Liver (tissue), 3 donors: Measurements from ENCODE around the gene CEP135.

ENCODE experiments used
- CTCF ChIP-seq: fragments of 150-350 bp; IDR thresholded peaks from 2 replicates; pipeline ENCODE4 v1.5.1; 2017; ENCODE audit warnings: improper control_type of control experiment, low read depth, low read length; ENCODE audit not compliant: missing input control
- FOXA1 ChIP-seq: IDR thresholded peaks from 2 replicates; pipeline ENCODE4 v1.6.1; 2016; ENCODE audit warnings: antibody characterized with exemption
- GABPA ChIP-seq, 2 donors: IDR thresholded peaks in 1 of 2; conservative IDR thresholded peaks in 1 of 2; 2 replicates each; pipeline ENCODE4 v1.6.1; 2016; ENCODE audit warnings: antibody characterized with exemption in 2 of 2, mild to moderate bottlenecking in 1 of 2, moderate library complexity in 1 of 2
- HNF4A ChIP-seq, 2 donors: conservative IDR thresholded peaks; 2 replicates each; pipeline ENCODE4 v1.6.1; 2016; ENCODE audit warnings: antibody characterized with exemption in 2 of 2, mild to moderate bottlenecking in 2 of 2
- JUND ChIP-seq, 2 donors: IDR thresholded peaks; 2 replicates each; pipeline ENCODE4 v1.6.1; 2016; ENCODE audit warnings: antibody characterized with exemption in 2 of 2
- MAX ChIP-seq: IDR thresholded peaks from 2 replicates; pipeline ENCODE4 v1.6.1; 2016; ENCODE audit warnings: antibody characterized with exemption
- RAD21 ChIP-seq, 2 donors: IDR thresholded peaks; 2 replicates each; pipeline ENCODE4 v1.6.1; 2016; ENCODE audit warnings: antibody characterized with exemption in 2 of 2, mild to moderate bottlenecking in 2 of 2
- TAF1 ChIP-seq: conservative IDR thresholded peaks from 2 replicates; pipeline ENCODE4 v1.6.1; 2016; ENCODE audit warnings: antibody characterized with exemption, mild to moderate bottlenecking
- YY1 ChIP-seq: IDR thresholded peaks from 2 replicates; pipeline ENCODE4 v1.6.1; 2016; ENCODE audit warnings: antibody characterized with exemption, mild to moderate bottlenecking
- ZBTB33 ChIP-seq: IDR thresholded peaks from 2 replicates; pipeline ENCODE4 v1.6.1; 2016; ENCODE audit warnings: antibody characterized with exemption
- donor health status: healthy.
- donor health status: healthy.

GRCh38 chr4:55967376-55967775 lies 18.6 kb downstream of the CEP135 start:
- TF ChIP-seq CTCF (no peak), ZBTB33 (no peak), JUND (IDR thresholded peaks at IDR 0.05) (no peak), MAX (no peak), GABPA (IDR thresholded peaks at IDR 0.05 in 1 of 2, conservative IDR thresholded peaks at IDR 0.05 in 1 of 2) (no peak), FOXA1 (no peak), YY1 (no peak), TAF1 (no peak), HNF4A (conservative IDR thresholded peaks at IDR 0.05) (no peak), RAD21 (IDR thresholded peaks at IDR 0.05) (no peak)
